Measurements from ENCODE around the gene FAM168B. TPM values are rescaled to one million over a fixed set of nuclear protein-coding genes. Genes with fewer than 3 reads are reported as not detected.
"Not testable (repeated sequence)": the region's sequence is repeated elsewhere in the genome, so short reads cannot be mapped to it uniquely, and the experiment has no call there.

FAM168B gene
- total RNA-seq, 2 donors from 2014 or later, result 97.8 to 124 TPM

DNA sequence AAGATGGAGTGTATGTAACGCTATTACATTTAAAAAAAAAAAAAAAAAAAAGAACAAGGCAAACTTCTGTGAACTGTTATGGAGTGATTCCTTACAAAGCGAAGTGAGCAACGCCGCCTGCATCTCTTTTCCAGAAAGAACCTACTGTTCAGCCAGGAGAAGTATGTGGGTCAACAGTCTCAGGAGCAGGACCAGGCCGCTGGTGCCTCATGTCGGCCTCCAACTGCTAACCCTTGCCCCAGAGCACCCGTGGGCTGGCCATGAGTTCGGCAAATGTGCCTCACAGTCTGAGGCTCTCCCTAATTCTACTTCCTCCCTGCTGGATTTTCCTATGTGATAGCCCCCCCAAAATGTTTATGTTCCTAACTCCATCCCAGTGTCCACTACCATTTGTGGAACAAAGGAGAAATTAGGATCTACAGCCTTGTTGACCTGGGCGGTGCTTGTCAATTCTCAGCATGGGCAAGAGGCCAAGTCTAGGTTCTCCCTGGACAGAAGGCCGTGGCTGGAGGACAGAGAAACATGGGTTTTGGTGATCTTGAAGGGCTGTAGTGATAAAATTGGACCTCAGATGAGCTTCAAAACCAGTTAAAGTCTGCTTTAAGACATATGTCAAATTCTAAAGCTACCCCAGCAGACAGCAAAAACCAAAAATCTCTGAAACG is 15.9 kb downstream of the FAM168B start:
- Histone ChIP-seq H3K27ac (no peak overlapping the region), H3K4me1 (peaks cover 0 to 32% of the 10 kb centered on the region in 2 donors), H3K9me3 (no peaks in the 10 kb centered on the region), H3K4me3 (no peak overlapping the region), H3K36me3 (peaks cover 72% of the 10 kb centered on the region), H3K27me3 (no peaks in the 10 kb centered on the region)
- TF ChIP-seq, protein P1, sequence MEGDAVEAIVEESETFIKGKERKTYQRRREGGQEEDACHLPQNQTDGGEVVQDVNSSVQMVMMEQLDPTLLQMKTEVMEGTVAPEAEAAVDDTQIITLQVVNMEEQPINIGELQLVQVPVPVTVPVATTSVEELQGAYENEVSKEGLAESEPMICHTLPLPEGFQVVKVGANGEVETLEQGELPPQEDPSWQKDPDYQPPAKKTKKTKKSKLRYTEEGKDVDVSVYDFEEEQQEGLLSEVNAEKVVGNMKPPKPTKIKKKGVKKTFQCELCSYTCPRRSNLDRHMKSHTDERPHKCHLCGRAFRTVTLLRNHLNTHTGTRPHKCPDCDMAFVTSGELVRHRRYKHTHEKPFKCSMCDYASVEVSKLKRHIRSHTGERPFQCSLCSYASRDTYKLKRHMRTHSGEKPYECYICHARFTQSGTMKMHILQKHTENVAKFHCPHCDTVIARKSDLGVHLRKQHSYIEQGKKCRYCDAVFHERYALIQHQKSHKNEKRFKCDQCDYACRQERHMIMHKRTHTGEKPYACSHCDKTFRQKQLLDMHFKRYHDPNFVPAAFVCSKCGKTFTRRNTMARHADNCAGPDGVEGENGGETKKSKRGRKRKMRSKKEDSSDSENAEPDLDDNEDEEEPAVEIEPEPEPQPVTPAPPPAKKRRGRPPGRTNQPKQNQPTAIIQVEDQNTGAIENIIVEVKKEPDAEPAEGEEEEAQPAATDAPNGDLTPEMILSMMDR (IDR thresholded peaks at IDR 0.05), result no peak
- DNase-seq (ENCODE audit: low spot score), result no peak

DNA sequence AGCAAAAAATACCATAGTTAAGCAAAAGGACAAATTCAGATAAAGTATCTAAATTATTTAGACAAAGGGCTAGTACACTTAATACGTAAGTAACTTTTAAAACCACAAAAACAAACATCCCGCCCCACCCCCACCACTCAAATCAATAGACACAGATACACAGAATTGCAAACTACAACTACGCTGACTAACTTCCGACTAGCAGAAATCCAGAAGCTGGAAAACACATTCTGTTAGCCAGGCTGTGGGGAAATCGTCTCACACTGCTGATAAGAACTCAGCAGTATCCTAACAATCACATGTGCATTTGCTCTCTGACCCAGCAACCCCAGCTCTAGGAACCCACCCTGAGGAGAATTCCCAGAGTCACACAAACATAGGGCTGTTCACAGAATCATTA is 16.6 kb downstream of the FAM168B start:
- no peak overlapping the region for H3K4me3 ChIP-seq
- no peak overlapping the region for H3K27ac ChIP-seq
- no peak for DNase-seq (ENCODE audit: low spot score)
- H3K4me1 ChIP-seq, result peaks cover 0 to 27% of the 10 kb centered on the region in 2 donors
- TF ChIP-seq, protein P1 (IDR thresholded peaks at IDR 0.05), result no peak
- H3K9me3 ChIP-seq, result no peaks in the 10 kb centered on the region
- H3K36me3 ChIP-seq, result peaks cover 72% of the 10 kb centered on the region
- no peaks in the 10 kb centered on the region for H3K27me3 ChIP-seq

DNA sequence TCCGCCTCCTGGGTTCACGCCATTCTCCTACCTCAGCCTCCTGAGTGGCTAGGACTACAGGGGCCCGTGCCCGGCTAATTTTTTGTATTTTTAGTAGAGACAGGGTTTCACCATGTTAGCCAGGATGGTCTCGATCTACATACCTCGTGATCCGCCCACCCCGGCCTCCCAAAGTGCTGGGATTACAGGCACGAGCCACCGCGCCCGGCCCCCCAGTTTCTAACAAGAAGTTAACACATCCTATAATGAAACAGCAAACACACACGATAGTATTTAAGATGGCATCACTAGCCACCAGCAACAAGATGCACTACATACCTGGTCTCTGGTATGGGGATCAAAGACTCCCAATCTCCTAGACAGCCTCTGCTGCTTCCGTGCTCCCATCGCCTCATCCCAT is 17.7 kb downstream of the FAM168B start:
- H3K4me3 ChIP-seq; H3K9me3 ChIP-seq; H3K27ac ChIP-seq; H3K27me3 ChIP-seq; DNase-seq (ENCODE audit: low spot score): not testable (repeated sequence)
- peaks cover 0 to 18% of the 10 kb centered on the region in 2 donors for H3K4me1 ChIP-seq
- H3K36me3 ChIP-seq, result peaks cover 72% of the 10 kb centered on the region

DNA sequence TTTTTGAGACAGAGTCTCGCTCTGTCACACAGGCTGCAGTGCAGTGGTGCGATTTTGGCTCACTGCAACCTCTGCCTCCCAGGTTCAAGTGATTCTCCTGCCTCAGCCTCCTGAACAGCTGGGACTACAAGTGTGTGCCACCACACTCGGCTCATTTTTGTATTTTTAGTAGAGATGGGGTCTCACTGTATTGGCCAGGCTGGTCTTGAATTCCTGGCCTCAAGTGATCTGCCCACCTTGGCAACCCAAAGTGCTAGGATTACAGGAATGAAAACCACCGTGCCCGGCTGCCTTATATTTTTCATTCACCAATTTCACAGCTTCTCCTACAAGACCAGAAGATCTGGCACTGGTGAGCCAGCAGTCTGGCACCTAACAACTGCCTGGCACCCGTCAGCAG is 25.1 kb downstream of the FAM168B start:
- H3K27ac ChIP-seq; H3K9me3 ChIP-seq; H3K4me3 ChIP-seq; H3K27me3 ChIP-seq; DNase-seq (ENCODE audit: low spot score): not testable (repeated sequence)
- Histone ChIP-seq H3K36me3 (peaks cover 52% of the 10 kb centered on the region), H3K4me1 (peaks cover 0 to 14% of the 10 kb centered on the region in 2 donors)

DNA sequence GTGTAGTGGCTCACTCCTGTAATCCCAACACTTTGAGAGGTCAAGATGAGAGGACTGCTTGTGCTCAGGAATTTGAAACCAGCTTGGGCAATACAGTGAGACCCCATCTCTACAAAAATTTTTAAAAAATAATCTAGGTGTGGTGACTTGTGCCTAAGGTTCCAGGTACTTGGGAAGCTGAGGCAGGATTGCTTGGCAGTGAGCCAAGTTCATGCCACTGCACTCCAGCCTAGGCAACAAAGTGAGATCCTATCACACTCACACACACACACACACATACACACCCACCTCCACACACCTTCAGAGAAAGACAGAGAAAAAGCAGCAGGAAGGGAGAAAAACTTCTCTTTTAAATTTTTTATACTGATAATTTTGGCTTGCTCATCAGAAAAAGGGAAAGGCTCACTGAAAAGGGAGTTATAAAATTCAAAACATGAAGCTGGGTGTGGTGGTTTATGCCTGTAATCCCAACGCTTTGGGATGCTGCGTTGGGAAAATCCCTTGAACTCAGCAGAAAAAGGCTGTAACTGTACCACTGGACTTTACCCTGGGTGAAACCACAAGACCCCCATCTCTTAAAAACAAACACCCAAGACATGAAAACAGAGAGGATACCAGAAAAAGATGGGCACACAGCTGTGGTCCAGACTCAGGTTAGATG is 25.7 kb downstream of the FAM168B start:
- H3K27me3 ChIP-seq, result no peaks in the 10 kb centered on the region

DNA sequence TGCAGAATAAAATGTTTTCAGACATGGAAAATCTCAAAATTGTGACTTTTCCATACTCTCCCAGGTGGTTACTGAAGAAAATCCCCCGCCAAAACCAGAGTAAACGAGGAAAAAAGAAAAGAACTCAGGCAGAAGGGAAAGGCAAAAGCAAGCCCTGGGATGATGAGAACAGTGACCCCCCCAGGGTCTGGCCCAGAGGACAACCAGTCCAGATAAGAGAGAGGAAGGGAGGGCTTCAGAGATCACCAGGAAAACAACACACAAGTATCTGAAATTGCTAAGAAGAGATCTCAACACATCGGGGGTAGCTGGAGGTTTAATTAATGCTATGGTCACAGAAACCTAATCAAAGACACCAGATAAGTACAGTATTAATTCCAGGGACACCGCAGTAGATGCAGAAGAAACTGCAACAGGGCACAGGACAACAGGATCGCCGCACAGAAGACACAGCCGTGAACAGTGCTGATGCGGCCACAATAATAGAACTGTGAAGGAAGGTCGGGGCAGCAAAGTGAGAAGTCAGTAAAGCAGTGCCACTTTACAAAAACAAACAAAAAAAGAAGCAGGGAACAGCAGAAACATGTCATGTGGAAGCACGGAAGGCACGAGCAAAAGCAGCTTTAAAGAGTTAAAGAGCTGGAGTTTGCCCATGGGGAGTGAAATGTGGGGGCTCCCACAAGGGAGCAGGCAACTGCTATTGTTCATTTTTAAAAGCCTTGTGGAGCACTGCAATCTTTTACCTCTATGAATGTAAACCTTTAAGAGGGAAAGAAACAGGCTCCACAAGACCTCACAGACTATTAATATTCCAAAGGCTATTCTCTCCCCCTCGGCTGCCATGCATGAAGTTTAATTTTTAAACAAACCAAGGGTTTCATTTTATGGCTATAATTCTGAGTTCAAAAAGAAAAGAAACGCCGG is 28.4 kb downstream of the FAM168B start:
- no peaks in the 10 kb centered on the region for H3K27me3 ChIP-seq
- H3K4me1 ChIP-seq, result peaks cover 0 to 22% of the 10 kb centered on the region in 2 donors
- peaks cover 40% of the 10 kb centered on the region for H3K36me3 ChIP-seq
- TF ChIP-seq, protein P1 (IDR thresholded peaks at IDR 0.05), result no peak
- no peak overlapping the region for H3K27ac ChIP-seq
- no peaks in the 10 kb centered on the region for H3K9me3 ChIP-seq
- no peak overlapping the region for H3K4me3 ChIP-seq
- DNase-seq (ENCODE audit: low spot score), result no peak

More for the DNA sequence above, 25.7 kb downstream of the FAM168B start:
- Histone ChIP-seq H3K9me3 (no peaks in the 10 kb centered on the region), H3K4me3 (no peak overlapping the region), H3K27ac (no peak overlapping the region), H3K4me1 (peaks cover 0 to 14% of the 10 kb centered on the region in 2 donors), H3K36me3 (peaks cover 58% of the 10 kb centered on the region)
- no peak for DNase-seq (ENCODE audit: low spot score)
- TF ChIP-seq, protein P1 (IDR thresholded peaks at IDR 0.05), result no peak
